ENCODE measurements around the gene PMFBP1.

DNA sequence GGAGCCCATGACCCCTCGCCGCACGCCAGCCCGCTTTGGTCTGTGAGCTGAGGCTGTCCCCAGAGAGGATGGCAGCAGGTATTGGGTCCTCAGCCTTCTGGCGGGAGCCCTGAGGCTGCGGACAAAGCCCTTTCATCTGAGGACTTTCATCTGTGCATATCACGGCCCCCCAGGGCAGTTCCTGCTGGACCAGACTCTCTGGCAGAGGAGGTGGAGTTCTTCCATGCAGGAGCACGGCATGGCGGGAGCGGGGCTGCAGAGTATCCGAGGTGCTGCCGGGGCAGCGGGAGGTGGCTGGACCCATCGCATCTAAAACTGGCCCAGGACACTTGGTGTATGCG, 59.5 kb downstream of the PMFBP1 start:
- TF ChIP-seq POLR2A (IDR thresholded peaks at IDR 0.05; ENCODE audit: low read length) (no peak), GATA1 (IDR thresholded peaks at IDR 0.05; ENCODE audit: low read depth, low read length) (no peak)

All from erythroblast (primary cell).